ENCODE measurements around the gene MT1F.
A peak's percentile ranks its signal among the peaks of the same experiment; 100 is the strongest.

Gene MT1F

DNA sequence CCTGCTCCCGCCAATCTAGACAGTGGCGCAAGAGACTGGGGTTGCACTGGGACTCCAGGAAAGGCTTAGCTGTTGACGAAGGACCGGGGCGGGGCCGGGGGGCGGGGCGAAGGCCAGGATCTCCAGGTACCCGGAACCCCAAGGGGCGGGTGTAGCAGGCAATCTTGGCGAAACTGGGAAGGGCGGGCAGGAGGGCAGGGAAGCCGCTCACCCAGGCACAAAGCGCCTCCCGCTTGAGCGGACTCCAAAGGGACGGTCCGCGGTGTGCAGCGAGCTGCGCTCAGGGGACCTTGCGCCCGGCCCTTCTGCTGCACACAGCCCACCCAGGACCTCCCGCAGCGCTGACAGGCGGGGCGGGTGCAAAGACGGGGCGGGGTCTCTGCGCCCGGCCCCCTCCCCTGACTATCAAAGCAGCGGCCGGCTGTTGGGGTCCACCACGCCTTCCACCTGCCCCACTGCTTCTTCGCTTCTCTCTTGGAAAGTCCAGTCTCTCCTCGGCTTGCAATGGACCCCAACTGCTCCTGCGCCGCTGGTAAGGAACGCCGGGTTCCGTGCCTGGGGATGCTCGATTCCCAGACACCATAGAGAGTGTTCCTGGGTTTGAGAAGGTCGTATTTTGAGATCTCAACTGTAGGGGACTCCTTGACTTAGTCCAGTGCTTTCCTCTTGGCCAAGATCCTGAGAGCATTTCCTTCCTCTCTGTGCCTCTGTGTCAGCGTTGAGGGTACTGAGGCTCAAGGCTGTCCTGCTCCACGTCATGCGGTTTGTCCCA is at the start of gene MT1F:
MT1F (plus strand) TSS at position 405 of the 772 bp plus-strand sequence; CDS start at position 505, 100 bp downstream.
- no peak for DNase-seq (ENCODE audit: extremely low read depth, low read depth)
- TF ChIP-seq, protein P1, sequence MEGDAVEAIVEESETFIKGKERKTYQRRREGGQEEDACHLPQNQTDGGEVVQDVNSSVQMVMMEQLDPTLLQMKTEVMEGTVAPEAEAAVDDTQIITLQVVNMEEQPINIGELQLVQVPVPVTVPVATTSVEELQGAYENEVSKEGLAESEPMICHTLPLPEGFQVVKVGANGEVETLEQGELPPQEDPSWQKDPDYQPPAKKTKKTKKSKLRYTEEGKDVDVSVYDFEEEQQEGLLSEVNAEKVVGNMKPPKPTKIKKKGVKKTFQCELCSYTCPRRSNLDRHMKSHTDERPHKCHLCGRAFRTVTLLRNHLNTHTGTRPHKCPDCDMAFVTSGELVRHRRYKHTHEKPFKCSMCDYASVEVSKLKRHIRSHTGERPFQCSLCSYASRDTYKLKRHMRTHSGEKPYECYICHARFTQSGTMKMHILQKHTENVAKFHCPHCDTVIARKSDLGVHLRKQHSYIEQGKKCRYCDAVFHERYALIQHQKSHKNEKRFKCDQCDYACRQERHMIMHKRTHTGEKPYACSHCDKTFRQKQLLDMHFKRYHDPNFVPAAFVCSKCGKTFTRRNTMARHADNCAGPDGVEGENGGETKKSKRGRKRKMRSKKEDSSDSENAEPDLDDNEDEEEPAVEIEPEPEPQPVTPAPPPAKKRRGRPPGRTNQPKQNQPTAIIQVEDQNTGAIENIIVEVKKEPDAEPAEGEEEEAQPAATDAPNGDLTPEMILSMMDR (IDR thresholded peaks at IDR 0.05; ENCODE audit: low read depth, low read length, missing control alignments): no peak
- peak within 1 kb of the TSS; percentile 25 for H3K4me3 ChIP-seq (replicated peaks; ENCODE audit: low read depth, low read length)

DNA sequence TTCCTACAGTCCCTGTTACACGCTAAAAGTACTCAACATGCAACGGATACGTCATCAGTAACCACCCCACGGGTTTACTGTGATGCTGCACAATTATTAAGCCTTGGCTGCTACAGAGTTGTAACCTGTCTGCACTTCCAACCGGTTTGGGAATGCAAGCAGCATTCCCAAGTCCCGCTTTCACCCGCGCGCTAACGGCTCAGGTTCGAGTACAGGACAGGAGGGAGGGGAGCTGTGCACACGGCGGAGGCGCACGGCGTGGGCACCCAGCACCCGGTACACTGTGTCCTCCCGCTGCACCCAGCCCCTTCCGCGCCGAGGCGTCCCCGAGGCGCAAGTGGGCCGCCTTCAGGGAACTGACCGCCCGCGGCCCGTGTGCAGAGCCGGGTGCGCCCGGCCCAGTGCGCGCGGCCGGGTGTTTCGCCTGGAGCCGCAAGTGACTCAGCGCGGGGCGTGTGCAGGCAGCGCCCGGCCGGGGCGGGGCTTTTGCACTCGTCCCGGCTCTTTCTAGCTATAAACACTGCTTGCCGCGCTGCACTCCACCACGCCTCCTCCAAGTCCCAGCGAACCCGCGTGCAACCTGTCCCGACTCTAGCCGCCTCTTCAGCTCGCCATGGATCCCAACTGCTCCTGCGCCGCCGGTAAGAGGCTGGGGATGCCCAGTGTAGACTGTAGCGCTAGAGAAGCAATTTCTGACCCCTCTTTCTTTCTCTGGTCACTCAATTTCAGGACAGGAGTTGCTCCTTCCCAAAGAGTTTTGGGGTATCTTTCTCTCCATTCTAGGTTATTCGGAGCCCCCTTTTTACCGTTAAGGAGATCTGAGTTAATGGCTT is 49.5 kb upstream of the MT1F start, which contains the start of gene MT2A:
MT2A (plus strand) TSS at position 542 of the 833 bp plus-strand sequence; CDS start at position 614, 72 bp downstream.
- DNase-seq (ENCODE audit: extremely low read depth, low read depth): peak; percentile 87
- peak within 1 kb of the TSS; percentile 94 for H3K4me3 ChIP-seq (replicated peaks; ENCODE audit: low read depth, low read length)
- TF ChIP-seq, protein P1 (IDR thresholded peaks at IDR 0.05; ENCODE audit: low read depth, low read length, missing control alignments): no peak

DNA sequence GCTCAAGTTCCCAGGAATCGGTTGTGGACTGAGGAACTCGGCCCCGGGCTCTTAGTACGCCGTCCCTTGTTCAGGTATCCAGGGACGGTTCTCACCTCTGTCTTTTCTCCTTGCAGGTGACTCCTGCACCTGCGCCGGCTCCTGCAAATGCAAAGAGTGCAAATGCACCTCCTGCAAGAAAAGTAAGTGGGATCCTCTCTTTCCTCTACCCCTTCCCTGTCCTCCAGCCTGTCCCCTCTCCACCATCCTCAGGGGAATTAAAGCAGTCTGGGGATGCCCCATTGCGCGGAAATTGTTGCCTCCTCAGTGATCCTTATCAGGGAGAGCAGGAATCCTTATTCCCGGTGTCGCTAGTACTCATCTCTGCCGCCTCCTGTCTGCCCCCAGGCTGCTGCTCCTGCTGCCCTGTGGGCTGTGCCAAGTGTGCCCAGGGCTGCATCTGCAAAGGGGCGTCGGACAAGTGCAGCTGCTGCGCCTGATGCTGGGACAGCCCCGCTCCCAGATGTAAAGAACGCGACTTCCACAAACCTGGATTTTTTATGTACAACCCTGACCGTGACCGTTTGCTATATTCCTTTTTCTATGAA is 48.8 kb upstream of the MT1F start:
- H3K4me3 ChIP-seq (replicated peaks; ENCODE audit: low read depth, low read length): peak overlapping the region; percentile 94
- TF ChIP-seq, protein P1 (IDR thresholded peaks at IDR 0.05; ENCODE audit: low read depth, low read length, missing control alignments): no peak
- DNase-seq (ENCODE audit: extremely low read depth, low read depth): no peak

DNA sequence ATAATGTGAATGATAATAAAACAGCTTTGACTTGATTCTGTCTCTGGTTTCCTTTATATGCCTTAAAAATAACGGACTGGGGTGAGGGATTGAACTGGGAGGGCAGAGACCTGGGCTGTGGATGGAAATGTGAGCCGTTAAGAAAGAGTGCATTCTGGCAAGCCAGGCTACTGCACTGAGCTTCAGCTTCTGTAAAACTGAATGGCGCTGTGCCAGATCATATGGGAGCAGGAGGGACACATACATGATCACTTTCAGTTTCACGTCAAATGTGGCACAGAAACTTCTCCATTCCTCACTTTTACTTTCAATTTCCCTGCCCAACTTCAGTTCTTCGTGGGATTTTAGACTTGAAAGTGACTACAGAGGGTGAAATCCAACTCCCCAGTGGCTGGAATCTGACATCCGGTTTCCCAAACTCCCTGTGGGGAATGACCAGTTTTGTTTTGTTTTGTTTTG is 48.3 kb upstream of the MT1F start:
- TF ChIP-seq, protein P1 (IDR thresholded peaks at IDR 0.05; ENCODE audit: low read depth, low read length, missing control alignments): no peak
- H3K4me3 ChIP-seq (replicated peaks; ENCODE audit: low read depth, low read length): peak overlapping the region; percentile 94
- DNase-seq (ENCODE audit: extremely low read depth, low read depth): no peak

DNA sequence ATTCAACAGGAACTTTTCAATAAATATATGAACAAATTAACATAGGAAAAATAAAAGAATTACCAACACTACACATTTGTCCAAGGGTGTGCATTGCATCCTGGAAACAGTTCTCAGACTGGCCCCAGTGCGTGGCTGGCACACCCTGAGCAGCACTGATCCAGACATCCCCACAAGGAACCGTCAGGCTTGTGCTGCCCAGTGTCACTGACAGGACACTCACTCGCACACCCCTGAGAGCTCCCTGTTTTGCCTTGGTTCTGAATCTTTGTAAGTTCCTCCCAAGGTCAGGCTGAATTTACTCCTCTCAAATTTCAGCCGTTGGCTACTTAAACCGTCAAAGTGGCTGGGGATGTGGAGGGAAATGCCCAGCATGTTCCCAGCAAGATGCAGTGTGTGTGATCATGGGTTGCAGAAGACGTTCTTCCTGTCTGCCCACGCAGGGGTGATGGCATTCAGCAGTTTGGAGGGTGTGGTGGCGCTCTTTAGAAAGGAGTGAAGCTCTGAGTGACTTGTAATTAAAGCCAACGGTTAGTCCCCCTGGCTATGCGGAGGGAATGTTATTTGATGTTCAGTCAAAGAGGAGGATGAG is 47.6 kb upstream of the MT1F start:
- DNase-seq (ENCODE audit: extremely low read depth, low read depth): no peak
- TF ChIP-seq, protein P1 (IDR thresholded peaks at IDR 0.05; ENCODE audit: low read depth, low read length, missing control alignments): no peak
- H3K4me3 ChIP-seq (replicated peaks; ENCODE audit: low read depth, low read length): peak overlapping the region; percentile 94

DNA sequence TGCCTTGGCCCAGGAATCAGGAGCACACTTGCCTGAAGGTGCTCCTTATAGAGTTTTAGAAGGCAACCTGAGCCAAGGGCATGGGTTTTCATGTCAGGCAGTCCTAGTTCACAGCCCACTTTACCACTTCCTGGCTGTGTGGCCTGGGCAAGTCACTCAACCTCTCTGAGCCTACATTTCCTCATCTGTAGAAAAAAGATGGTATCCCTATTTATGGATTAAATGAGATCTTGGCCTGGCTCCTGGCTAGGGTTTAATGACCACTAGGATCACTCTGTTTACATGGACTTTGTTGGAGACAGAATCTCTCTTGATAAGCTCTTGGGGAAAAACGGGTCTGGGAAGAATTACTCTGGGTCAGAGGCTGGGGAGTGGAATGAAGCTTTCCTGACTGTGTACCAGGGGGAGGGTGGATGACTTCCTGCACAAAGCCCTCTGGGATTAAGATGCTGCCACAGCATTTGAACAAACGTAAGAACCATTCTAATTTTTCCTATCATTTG is 47.1 kb upstream of the MT1F start:
- DNase-seq (ENCODE audit: extremely low read depth, low read depth): no peak
- peak overlapping the region; percentile 94 for H3K4me3 ChIP-seq (replicated peaks; ENCODE audit: low read depth, low read length)
- TF ChIP-seq, protein P1 (IDR thresholded peaks at IDR 0.05; ENCODE audit: low read depth, low read length, missing control alignments): no peak
